GM12878 (cell line): ENCODE results near the gene MYO18B. TPM values are rescaled to one million over a fixed set of nuclear protein-coding genes. Genes with fewer than 3 reads are reported as not detected.

ENCODE experiments used
- ATAC-seq: fragments of 200-7000 bp; cut with Tn5 transposase; 3 replicates; pipeline ENCODE4 v1.9.1; 2020; ENCODE audit warnings: mild to moderate bottlenecking, moderate library complexity
- BruUV-seq: library from RNA; stranded (reverse); fragments of 400-500 nt; replicated peaks from 2 replicates; lab custom pipeline; 2021; lab: Mats Ljungman, UMichigan
- CTCF ChIA-PET: fragments of 300-600 bp; sonication (Branson Sonifier 250); formaldehyde crosslinking; extraction: SDS; loops from one replicate; lab custom pipeline; 2021; ENCODE audit warnings: inconsistent platforms; lab: Yijun Ruan, JAX
- POLR2A ChIA-PET: fragments of 350-600 bp; formaldehyde crosslinking; extraction: SDS; loops from one replicate; lab custom pipeline; 2021; ENCODE audit warnings: inconsistent platforms; lab: Charles Lee
- RAD21 ChIA-PET: fragments of 300-600 bp; sonication (Branson Sonifier 250); formaldehyde crosslinking; loops from one replicate; lab custom pipeline; 2023; ENCODE audit warnings: antibody characterized with exemption; ENCODE audit not compliant: unreplicated experiment; lab: Charles Lee
- SMC1A ChIA-PET: fragments of 300-600 bp; sonication (Branson Sonifier 250); formaldehyde crosslinking; loops from one replicate; lab custom pipeline; 2023; ENCODE audit not compliant: unreplicated experiment, uncharacterized antibody; lab: Charles Lee
- DNase-seq: peaks from one replicate; pipeline ENCODE4 v3.0.0-alpha.2; 2011; ENCODE audit warnings: low read depth, low spot score
- FAIRE-seq: peaks from 3 replicates; lab custom pipeline; 2011; peaks lifted over from hg19 to GRCh38; lab: Jason Lieb, UNC
- H2AFZ ChIP-seq: 2 replicates; pipeline ENCODE4 v1.6.0; 2011; ENCODE audit warnings: low read depth, low read length, control low read depth; ENCODE audit not compliant: control insufficient read depth
- H3K27ac ChIP-seq: 2 replicates; pipeline ENCODE4 v1.5.1; 2011; ENCODE audit warnings: control low read depth; ENCODE audit not compliant: control insufficient read depth, insufficient read depth
- H3K27me3 ChIP-seq, 2 experiments: replicated peaks in 1 of 2; 2 replicates each; pipeline versions ENCODE4 v1.6.0 to v1.6.1; 2011; ENCODE audit warnings: low read length in 1 of 2; ENCODE audit not compliant: control insufficient read depth in 2 of 2, insufficient read depth in 2 of 2
- H3K36me3 ChIP-seq, 2 experiments: 2 replicates each; pipeline ENCODE4 v1.5.1; 2011; ENCODE audit warnings: low read length in 1 of 2; ENCODE audit not compliant: control insufficient read depth in 2 of 2, insufficient read depth in 2 of 2
- H3K4me1 ChIP-seq: 2 replicates; pipeline ENCODE4 v1.6.1; 2011; ENCODE audit warnings: mild to moderate bottlenecking, low read length, moderate library complexity, mixed read lengths; ENCODE audit not compliant: control insufficient read depth, insufficient read depth
- H3K4me2 ChIP-seq: 2 replicates; pipeline ENCODE4 v1.6.0; 2011; ENCODE audit warnings: control low read depth; ENCODE audit not compliant: control insufficient read depth, insufficient read depth
- H3K4me3 ChIP-seq: fragments of 200-600 bp; sonication (generic); 2 replicates; pipeline ENCODE4 v1.5.1; 2016
- H3K79me2 ChIP-seq: 2 replicates; pipeline ENCODE4 v1.6.0; 2011; ENCODE audit warnings: low read length; ENCODE audit not compliant: control insufficient read depth, insufficient read depth
- H3K9ac ChIP-seq: 2 replicates; pipeline ENCODE4 v1.8.0; 2011; ENCODE audit warnings: low read length, control low read depth, mixed read lengths; ENCODE audit not compliant: control insufficient read depth, insufficient read depth
- H3K9me3 ChIP-seq: replicated peaks from 3 replicates; pipeline ENCODE4 v1.5.1; 2011; ENCODE audit warnings: mild to moderate bottlenecking, low read length; ENCODE audit not compliant: control insufficient read depth, insufficient read depth
- H4K20me1 ChIP-seq: 2 replicates; pipeline ENCODE4 v1.6.0; 2011; ENCODE audit not compliant: control insufficient read depth, insufficient read depth
- CTCF ChIP-seq, 3 experiments: IDR thresholded peaks in 2 of 3; conservative IDR thresholded peaks in 1 of 3; 2 replicates each; pipeline ENCODE4 v1.5.1; 2011; ENCODE audit warnings: low read depth in 3 of 3, low read length in 3 of 3, mild to moderate bottlenecking in 3 of 3, control low read depth in 2 of 3, moderate library complexity in 2 of 3, inconsistent platforms in 1 of 3, mixed read lengths in 1 of 3; ENCODE audit not compliant: control insufficient read depth in 2 of 3, insufficient read depth in 1 of 3; ENCODE audit errors: extremely low read depth in 1 of 3
- KAT2A ChIP-seq: conservative IDR thresholded peaks from 2 replicates; pipeline ENCODE4 v1.6.1; 2011; ENCODE audit warnings: low read depth, low read length; ENCODE audit not compliant: control insufficient read depth
- RAD21 ChIP-seq: IDR thresholded peaks from 2 replicates; pipeline ENCODE4 v1.6.1; 2011; ENCODE audit warnings: mild to moderate bottlenecking, low read depth, low read length, moderate library complexity; ENCODE audit not compliant: insufficient read depth
- SMC3 ChIP-seq: IDR thresholded peaks from 2 replicates; pipeline ENCODE4 v1.6.1; 2011; ENCODE audit warnings: low read length, improper control_type of control experiment, borderline replicate concordance
- WGBS: methylation state at CpG from one replicate; pipeline ENCODE4 v1.1.6; 2016; ENCODE audit warnings: low lambda C conversion rate; ENCODE audit not compliant: insufficient replicate concordance, insufficient coverage; ENCODE audit errors: missing lambda C conversion rate; 5-methylcytosine and 5-hydroxymethylcytosine counted together
- in situ Hi-C: fragments of 300-500 bp; cut with MboI; formaldehyde crosslinking; loops from 9 replicates; pipeline ENCODE4 v1.14.3; 2018; ENCODE audit warnings: mixed read lengths
- intact Hi-C: fragments of 100-400 bp; cut with micrococcal nuclease; formaldehyde crosslinking; loops from one replicate; pipeline ENCODE4 v1.14.2; 2022; ENCODE audit not compliant: unreplicated experiment
- polyA plus RNA-seq, 11 experiments: library from polyadenylated mRNA; depleted of rRNA in 4 of 11; unstranded in 6 of 11; stranded (reverse) in 5 of 11; fragments of >200 nt; fragmentation: Nextera tagmentation in 4 of 11; fragmentation: Illumina TruSeq in 1 of 11; extraction: Ambion mirVana in 4 of 11; extraction: Trizol in 1 of 11; gene quantifications; 1 replicate in 1 of 11; 2 replicates in 10 of 11; pipeline versions ENCODE4 v1.2.1 to v1.2.3, GENCODE V29; 2011 to 2016; ENCODE audit warnings: inconsistent platforms in 2 of 11, missing spikeins in 2 of 11, low read depth in 1 of 11
- total RNA-seq, 4 experiments: library from RNA; depleted of rRNA in 3 of 4; stranded (reverse); fragments of >200 nt in 3 of 4; fragmentation: Illumina TruSeq in 1 of 4; extraction: Trizol in 1 of 4; gene quantifications; 2 replicates each; pipeline versions ENCODE4 v1.2.1 to v1.2.3, GENCODE V29; 2013 to 2021

MYO18B gene
- total and polyA plus RNA-seq, 10 of the 15 experiments (the other 5 are each of a cell fraction or from before 2014, with no cell fraction given), result 0.05 to 2.1 (median 0.51) TPM; not detected in 1

- Histone ChIP-seq H3K36me3 (no peaks in the 10 kb centered on the region), H3K79me2 (no peaks in the 10 kb centered on the region), H3K4me1 (no peaks in the 10 kb centered on the region)
- 32% methylated on average over 11 of the region's 11 CpGs for WGBS
- CTCF ChIA-PET, result interaction anchor here (1.0 kb wide), 1 partner anchor 9 kb away, joined by 3 read pairs; no protein-coding TSS in a partner anchor
- ATAC-seq, result no peak
- TF ChIP-seq RAD21 (peak; percentile 25; the same call in 1 of the 2 replicates), CTCF (IDR thresholded peaks at IDR 0.05 in 2 of 3, conservative IDR thresholded peaks at IDR 0.05 in 1 of 3; ENCODE audit: control insufficient read depth in 2 of 3, extremely low read depth in 1 of 3, insufficient read depth in 1 of 3, low read depth in 3 of 3, low read length in 3 of 3) (peak; percentile 29 to 45 (median 34); a peak in 3 of 6 replicates), KAT2A (no peak), SMC3 (peak; percentile 17; the same call in 1 of the 2 replicates)
- TF ChIP-seq, all 136 proteins: peak for 3
- H4K20me1 ChIP-seq, result no peaks in the 10 kb centered on the region
- in situ Hi-C loops (loop anchor here (5.0 kb wide), 1 partner anchor 433 kb away; no protein-coding TSS in a partner anchor), intact Hi-C loops (loop anchor here (5.0 kb wide), 1 partner anchor 433 kb away; no protein-coding TSS in a partner anchor)
- ChIA-PET RAD21 (no interaction called here), POLR2A (no interaction called here), SMC1A (no interaction called here)
- H3K9ac ChIP-seq, result no peak overlapping the region
- no peak overlapping the region for H2AFZ ChIP-seq
- H3K27me3 ChIP-seq, result no peaks in the 10 kb centered on the region; a peak in 1 of 4 replicates
- no peak overlapping the region for H3K4me3 ChIP-seq
- no peak overlapping the region for H3K4me2 ChIP-seq
- H3K27ac ChIP-seq, result no peak overlapping the region
- no peak for FAIRE-seq
- no peaks in the 10 kb centered on the region; the same call in 2 of the 3 replicates for H3K9me3 ChIP-seq
- DNase-seq, result no peak
- BruUV-seq, result no TSS peak
Observed at GRCh38 chr22:25898707-25899365, 156.8 kb downstream of the MYO18B start.
